ENCODE data around the gene MRPL43. TPM values are rescaled to one million over a fixed set of nuclear protein-coding genes. Genes with fewer than 3 reads are reported as not detected.

Gene MRPL43
- total and polyA plus RNA-seq, 2 experiments from 2014 or later, result 60.1 to 112 TPM

GRCh38 chr10:100962351-100963080 lies 24.8 kb downstream of the MRPL43 start:
- H3K4me2 ChIP-seq, result no peak overlapping the region
- H3K27ac ChIP-seq, result no peak overlapping the region
- H4K20me1 ChIP-seq (ENCODE audit: insufficient read depth, poor library complexity, severe bottlenecking), result no peaks in the 10 kb centered on the region
- no peak for DNase-seq (ENCODE audit: low spot score)
- TF ChIP-seq EZH2phosphoT487 (IDR thresholded peaks at IDR 0.05; ENCODE audit: low read depth, severe bottlenecking, unreplicated experiment) (no peak), EZH2 (IDR thresholded peaks at IDR 0.05; ENCODE audit: borderline replicate concordance) (no peak), CTCF (IDR thresholded peaks at IDR 0.05; ENCODE audit: poor library complexity) (no peak)
- H3K4me1 ChIP-seq (ENCODE audit: insufficient read depth), result peaks cover 6% of the 10 kb centered on the region
- 78% methylated on average over 4 of the region's 4 CpGs for whole genome bisulfite sequencing (ENCODE audit: low lambda C conversion rate, missing lambda C conversion rate)
- no peak overlapping the region for H3K4me3 ChIP-seq
- no peak overlapping the region for H2AFZ ChIP-seq
- no peaks in the 10 kb centered on the region for H3K79me2 ChIP-seq
- H3K9me3 ChIP-seq (ENCODE audit: low read depth), result no peaks in the 10 kb centered on the region
- no peaks in the 10 kb centered on the region for H3K27me3 ChIP-seq
- H3K9me2 ChIP-seq (replicated peaks; ENCODE audit: insufficient read depth), result no peaks in the 10 kb centered on the region
- H3K36me3 ChIP-seq (replicated peaks; ENCODE audit: insufficient read depth, low read depth), result no peaks in the 10 kb centered on the region

GRCh38 chr10:100960251-100960650 lies 27.0 kb downstream of the MRPL43 start:
- H3K9me3 ChIP-seq (ENCODE audit: low read depth), result no peaks in the 10 kb centered on the region
- H3K27ac ChIP-seq, result no peak overlapping the region
- TF ChIP-seq CTCF (IDR thresholded peaks at IDR 0.05; ENCODE audit: poor library complexity) (no peak), EZH2phosphoT487 (IDR thresholded peaks at IDR 0.05; ENCODE audit: low read depth, severe bottlenecking, unreplicated experiment) (no peak), EZH2 (IDR thresholded peaks at IDR 0.05; ENCODE audit: borderline replicate concordance) (no peak)
- DNase-seq (ENCODE audit: low spot score), result no peak
- H2AFZ ChIP-seq, result no peak overlapping the region
- H3K4me2 ChIP-seq, result no peak overlapping the region
- H3K79me2 ChIP-seq, result no peaks in the 10 kb centered on the region
- H3K36me3 ChIP-seq (replicated peaks; ENCODE audit: insufficient read depth, low read depth), result no peaks in the 10 kb centered on the region
- no peaks in the 10 kb centered on the region for H4K20me1 ChIP-seq (ENCODE audit: insufficient read depth, poor library complexity, severe bottlenecking)
- H3K27me3 ChIP-seq, result no peaks in the 10 kb centered on the region
- no peak overlapping the region for H3K4me3 ChIP-seq
- peaks cover 6% of the 10 kb centered on the region for H3K4me1 ChIP-seq (ENCODE audit: insufficient read depth)
- H3K9me2 ChIP-seq (replicated peaks; ENCODE audit: insufficient read depth), result no peaks in the 10 kb centered on the region

GRCh38 chr10:100948916-100949315 lies 38.4 kb downstream of the MRPL43 start:
- Histone ChIP-seq H3K4me1 (ENCODE audit: insufficient read depth) (no peaks in the 10 kb centered on the region), H3K9me2 (replicated peaks; ENCODE audit: insufficient read depth) (no peaks in the 10 kb centered on the region), H3K79me2 (no peaks in the 10 kb centered on the region), H3K4me2 (no peak overlapping the region), H4K20me1 (ENCODE audit: insufficient read depth, poor library complexity, severe bottlenecking) (no peaks in the 10 kb centered on the region), H2AFZ (no peak overlapping the region), H3K27ac (no peak overlapping the region), H3K4me3 (no peak overlapping the region), H3K36me3 (replicated peaks; ENCODE audit: insufficient read depth, low read depth) (peaks cover 5% of the 10 kb centered on the region), H3K9me3 (ENCODE audit: low read depth) (no peaks in the 10 kb centered on the region), H3K27me3 (no peaks in the 10 kb centered on the region)
- TF ChIP-seq EZH2phosphoT487 (IDR thresholded peaks at IDR 0.05; ENCODE audit: low read depth, severe bottlenecking, unreplicated experiment), result no peak
- no peak for TF ChIP-seq CTCF (IDR thresholded peaks at IDR 0.05; ENCODE audit: poor library complexity)
- no peak for TF ChIP-seq EZH2 (IDR thresholded peaks at IDR 0.05; ENCODE audit: borderline replicate concordance)
- 95% methylated on average over 3 of the region's 3 CpGs for WGBS (ENCODE audit: low lambda C conversion rate, missing lambda C conversion rate)
- no peak for DNase-seq (ENCODE audit: low spot score)

Data from hepatocyte (in vitro differentiated cells).